GM12872 (cell line): ENCODE results near the gene UNC119.

ENCODE experiments used
- TF ChIP-seq, protein P1 (sequence below): IDR thresholded peaks from 3 replicates; pipeline ENCODE4 v1.5.1; 2011; ENCODE audit warnings: low read depth, mild to moderate bottlenecking, low read length, moderate library complexity; ENCODE audit not compliant: insufficient read depth

Gene UNC119

DNA sequence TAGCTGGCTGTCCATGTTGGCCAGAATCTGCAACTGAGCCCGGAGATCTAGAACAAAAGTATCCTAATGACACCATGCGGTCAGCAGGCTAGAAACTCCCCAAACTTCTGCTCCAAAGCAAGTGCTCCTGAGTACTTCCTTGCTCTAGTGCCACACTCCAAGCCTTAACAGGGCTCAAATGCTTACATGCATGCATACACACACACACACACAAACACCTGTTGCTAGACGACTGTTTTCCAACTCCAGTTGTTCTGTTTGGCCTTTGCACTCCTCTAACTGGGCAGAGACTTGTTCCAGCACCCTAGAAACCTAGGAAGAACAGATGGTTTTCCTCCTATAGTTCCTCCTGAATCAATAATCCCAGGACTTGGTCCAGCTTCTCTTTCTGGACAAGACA is 32.0 kb upstream of the UNC119 start:
- TF ChIP-seq, protein P1, sequence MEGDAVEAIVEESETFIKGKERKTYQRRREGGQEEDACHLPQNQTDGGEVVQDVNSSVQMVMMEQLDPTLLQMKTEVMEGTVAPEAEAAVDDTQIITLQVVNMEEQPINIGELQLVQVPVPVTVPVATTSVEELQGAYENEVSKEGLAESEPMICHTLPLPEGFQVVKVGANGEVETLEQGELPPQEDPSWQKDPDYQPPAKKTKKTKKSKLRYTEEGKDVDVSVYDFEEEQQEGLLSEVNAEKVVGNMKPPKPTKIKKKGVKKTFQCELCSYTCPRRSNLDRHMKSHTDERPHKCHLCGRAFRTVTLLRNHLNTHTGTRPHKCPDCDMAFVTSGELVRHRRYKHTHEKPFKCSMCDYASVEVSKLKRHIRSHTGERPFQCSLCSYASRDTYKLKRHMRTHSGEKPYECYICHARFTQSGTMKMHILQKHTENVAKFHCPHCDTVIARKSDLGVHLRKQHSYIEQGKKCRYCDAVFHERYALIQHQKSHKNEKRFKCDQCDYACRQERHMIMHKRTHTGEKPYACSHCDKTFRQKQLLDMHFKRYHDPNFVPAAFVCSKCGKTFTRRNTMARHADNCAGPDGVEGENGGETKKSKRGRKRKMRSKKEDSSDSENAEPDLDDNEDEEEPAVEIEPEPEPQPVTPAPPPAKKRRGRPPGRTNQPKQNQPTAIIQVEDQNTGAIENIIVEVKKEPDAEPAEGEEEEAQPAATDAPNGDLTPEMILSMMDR: no peak

DNA sequence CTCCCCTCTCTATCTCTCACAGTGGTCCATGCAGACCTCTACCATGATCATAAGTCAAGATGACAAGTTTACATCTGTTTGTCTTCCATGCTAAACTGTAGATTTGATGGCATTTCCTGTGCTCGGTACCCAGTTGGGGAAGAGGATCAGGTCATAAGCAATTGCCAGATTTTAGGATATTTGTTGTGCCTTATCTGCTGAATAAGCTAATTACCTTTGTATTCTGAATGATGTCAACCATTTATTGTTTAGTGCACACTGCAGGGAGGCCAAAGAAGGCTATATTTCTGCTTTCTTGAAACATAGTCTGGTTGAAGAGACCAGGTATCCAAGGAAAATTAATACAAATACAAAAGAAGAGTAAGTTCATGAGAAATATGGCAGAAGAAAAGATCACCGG is 30.1 kb upstream of the UNC119 start:
- TF ChIP-seq, protein P1: no peak

DNA sequence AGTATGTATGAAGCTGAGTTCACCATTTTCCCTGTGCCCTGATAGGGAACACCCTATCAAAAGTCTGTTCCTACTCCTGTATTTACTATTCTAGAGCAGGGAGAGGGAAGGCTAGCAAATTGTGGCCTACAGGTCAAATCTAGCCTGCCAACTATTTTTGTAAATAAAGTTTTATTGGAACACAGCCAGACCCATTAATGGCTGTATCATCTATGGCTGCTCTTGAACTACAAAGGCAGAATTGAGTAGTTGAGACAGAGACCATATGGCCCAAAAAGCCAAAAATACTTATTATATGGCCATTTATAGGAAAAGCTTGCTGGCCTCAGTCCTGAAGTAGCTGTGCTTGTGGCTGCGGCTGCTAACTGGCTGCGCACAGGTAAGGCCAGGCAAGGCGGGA is 28.5 kb upstream of the UNC119 start:
- TF ChIP-seq, protein P1: no peak

DNA sequence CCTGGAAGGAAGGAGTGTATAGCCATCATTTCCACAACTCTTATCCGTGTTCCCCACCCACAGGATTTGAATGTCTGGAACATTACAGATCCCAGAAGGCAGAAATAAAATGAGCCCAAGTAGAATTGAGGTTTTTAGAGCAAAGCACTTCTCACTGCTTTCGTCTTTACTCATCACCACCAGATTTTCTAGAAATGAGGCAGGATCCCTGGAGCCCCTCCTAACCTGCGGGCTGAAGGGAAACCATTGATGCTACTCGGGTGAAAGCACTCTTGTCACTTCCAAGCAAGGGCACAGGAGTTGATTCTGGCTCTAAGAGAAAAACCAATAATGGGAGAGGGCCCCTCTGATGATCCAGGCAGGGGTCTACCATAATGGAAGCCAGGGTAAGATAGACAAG is 27.1 kb upstream of the UNC119 start:
- TF ChIP-seq, protein P1: no peak

DNA sequence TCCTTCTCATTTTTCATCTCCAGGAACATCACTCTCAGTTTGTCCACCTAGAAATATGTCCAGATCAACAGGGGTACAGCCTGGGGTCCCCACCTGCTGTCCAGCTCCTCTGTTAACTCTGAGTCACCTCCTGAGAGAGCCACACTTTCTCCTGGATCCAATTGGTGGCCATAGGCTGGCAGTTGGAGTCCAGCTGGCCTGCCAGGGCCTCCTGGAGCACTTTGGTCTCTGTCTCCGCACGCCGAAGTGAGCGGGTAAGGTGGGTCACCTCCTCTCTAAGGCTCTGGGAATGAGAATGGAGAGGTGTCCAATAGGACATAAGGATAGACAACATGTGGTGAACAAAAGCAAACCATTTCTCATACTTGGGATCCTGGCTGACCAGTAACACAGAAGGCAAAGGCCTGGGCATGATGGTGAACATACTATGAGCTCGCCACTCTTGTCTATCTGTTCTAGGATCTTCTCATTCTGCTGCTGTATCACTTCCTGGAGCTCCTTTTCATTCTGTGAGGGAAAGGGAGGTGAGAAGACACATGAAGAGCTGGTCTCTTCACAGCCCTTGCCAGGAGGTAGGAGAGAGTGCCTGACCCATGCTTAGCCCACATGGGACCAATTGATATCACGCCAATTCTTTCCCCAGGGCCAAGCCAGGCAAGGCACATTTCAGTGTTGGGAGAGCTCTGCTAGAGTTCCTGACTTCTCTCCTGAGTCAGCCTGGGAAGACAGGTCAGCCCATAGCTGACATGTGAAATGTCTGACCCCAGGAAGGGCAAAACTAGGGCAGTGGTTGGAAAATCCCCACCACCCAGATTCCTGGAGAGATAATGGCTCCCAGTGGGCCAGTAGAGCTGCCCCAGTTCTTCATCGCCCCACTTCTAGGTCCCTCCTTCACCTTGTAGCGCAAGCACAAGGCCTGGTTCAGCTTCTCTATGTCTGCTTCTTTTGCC is 26.1 kb upstream of the UNC119 start:
- TF ChIP-seq, protein P1: no peak

DNA sequence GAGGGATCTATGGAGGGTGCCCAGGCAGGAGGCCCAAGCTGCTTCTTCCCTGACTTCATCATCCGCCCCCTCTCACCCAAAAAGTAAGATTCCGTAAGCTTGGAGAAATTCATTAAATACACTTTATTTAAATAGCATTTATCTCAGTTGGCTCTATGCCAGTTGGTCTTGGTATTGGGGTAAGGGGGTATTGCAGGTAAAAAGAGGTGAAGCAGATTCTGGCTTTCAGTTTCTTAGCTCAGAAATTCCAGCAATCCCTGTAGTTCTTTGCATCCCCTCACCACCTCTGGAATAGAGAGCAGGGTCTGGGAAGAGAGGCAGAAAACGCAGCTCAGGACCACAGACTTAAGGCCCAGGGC is 25.0 kb upstream of the UNC119 start:
- TF ChIP-seq, protein P1: no peak

DNA sequence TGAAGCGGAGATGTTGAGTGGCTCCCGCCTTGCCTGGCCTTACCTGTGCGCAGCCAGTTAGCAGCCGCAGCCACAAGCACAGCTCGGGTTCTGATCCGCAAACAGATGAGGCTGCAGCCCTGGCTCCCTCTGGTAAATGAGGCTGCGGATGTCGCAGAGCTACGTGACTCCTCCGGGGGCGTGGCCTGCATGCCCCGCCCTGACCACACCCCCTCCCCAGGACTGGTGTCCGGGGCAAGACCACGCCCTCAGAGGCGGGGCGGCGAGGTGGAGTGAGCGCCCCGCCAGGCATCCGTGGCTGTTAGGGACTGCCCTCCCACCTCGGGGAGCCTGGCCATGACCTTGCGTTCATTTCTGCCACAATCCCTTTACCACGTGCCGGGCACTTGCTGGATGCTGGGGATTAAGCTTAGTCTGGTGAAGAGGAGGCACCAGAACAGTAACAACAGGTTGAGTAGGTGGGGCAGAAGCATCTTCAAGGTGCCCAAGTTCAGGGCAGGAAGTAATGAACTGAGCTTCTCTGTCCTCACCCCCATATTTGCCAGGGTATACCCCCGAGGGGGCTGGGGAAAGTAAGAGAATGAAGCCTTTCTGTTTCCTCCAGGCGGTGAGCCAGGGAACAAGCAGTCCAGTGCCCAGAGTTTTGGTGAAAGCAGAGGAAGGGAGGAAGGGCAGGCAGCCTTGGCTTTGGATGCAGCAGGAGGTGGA is 24.5 kb upstream of the UNC119 start, which contains the start of gene ALDOC:
TSS of gene ALDOC (minus strand) at position 138 of the 708 bp plus-strand sequence. CDS start 1,363 bp downstream, outside the sequence.
- TF ChIP-seq, protein P1: no peak
